Measurements from ENCODE around the gene ADARB1. TPM values are rescaled to one million over a fixed set of nuclear protein-coding genes. Genes with fewer than 3 reads are reported as not detected.
"Not testable (repeated sequence)": the region's sequence is repeated elsewhere in the genome, so short reads cannot be mapped to it uniquely, and the experiment has no call there.

ADARB1 gene
- total RNA-seq, 1 experiment from 2014 or later, result 12.1 TPM

- TF ChIP-seq CTCF (conservative IDR thresholded peaks at IDR 0.05) (no peak), EZH2 (IDR thresholded peaks at IDR 0.05; ENCODE audit: low read depth) (no peak)
These were observed 57.2 kb downstream of the ADARB1 start for GRCh38 chr21:45131537-45131999.

GRCh38 chr21:45132841-45133573 is 58.6 kb downstream of the ADARB1 start:
- Histone ChIP-seq H3K9me3 (ENCODE audit: insufficient read depth, low read depth) (no peaks in the 10 kb centered on the region), H3K4me2 (no peak overlapping the region), H3K4me1 (replicated peaks; ENCODE audit: insufficient read depth) (peaks cover 9% of the 10 kb centered on the region; the same call in 1 of the 2 replicates), H3K36me3 (ENCODE audit: low read depth) (no peaks in the 10 kb centered on the region), H3K27ac (no peak overlapping the region), H4K20me1 (ENCODE audit: insufficient read depth) (no peaks in the 10 kb centered on the region), H3K9me2 (ENCODE audit: insufficient read depth) (no peaks in the 10 kb centered on the region), H2AFZ (no peak overlapping the region), H3F3A (ENCODE audit: insufficient read depth, low read depth) (no peaks in the 10 kb centered on the region), H3K4me3 (no peak overlapping the region), H3K27me3 (ENCODE audit: insufficient read depth, low read depth) (no peaks in the 10 kb centered on the region), H3K79me2 (ENCODE audit: low read depth) (no peaks in the 10 kb centered on the region)
- CTCF ChIA-PET, result no interaction called here
- no peak for TF ChIP-seq EZH2 (IDR thresholded peaks at IDR 0.05; ENCODE audit: low read depth)
- no peak for TF ChIP-seq CTCF (conservative IDR thresholded peaks at IDR 0.05)
- no peak for DNase-seq
- BruUV-seq (replicated peaks), result no TSS peak
- intact Hi-C loops (cut with micrococcal nuclease; ENCODE audit: unreplicated experiment), result no loop called here
- POLR2A ChIA-PET (ENCODE audit: unreplicated experiment), result no interaction called here

More at GRCh38 chr21:45131537-45131999, 57.2 kb downstream of the ADARB1 start:
- Histone ChIP-seq H3K4me1 (replicated peaks; ENCODE audit: insufficient read depth) (peaks cover 9% of the 10 kb centered on the region; the same call in 1 of the 2 replicates), H3K4me3 (no peak overlapping the region), H3K4me2 (no peak overlapping the region), H3K27me3 (ENCODE audit: insufficient read depth, low read depth) (no peaks in the 10 kb centered on the region), H3K36me3 (ENCODE audit: low read depth) (no peaks in the 10 kb centered on the region), H4K20me1 (ENCODE audit: insufficient read depth) (no peaks in the 10 kb centered on the region), H3K27ac (no peak overlapping the region), H2AFZ (no peak overlapping the region), H3F3A (ENCODE audit: insufficient read depth, low read depth) (no peaks in the 10 kb centered on the region), H3K9me2 (ENCODE audit: insufficient read depth) (no peaks in the 10 kb centered on the region), H3K79me2 (ENCODE audit: low read depth) (no peaks in the 10 kb centered on the region), H3K9me3 (ENCODE audit: insufficient read depth, low read depth) (no peaks in the 10 kb centered on the region)
- intact Hi-C loops (cut with micrococcal nuclease; ENCODE audit: unreplicated experiment), result no loop called here
- ChIA-PET CTCF (no interaction called here), POLR2A (ENCODE audit: unreplicated experiment) (no interaction called here)
- BruUV-seq (replicated peaks), result no TSS peak
- DNase-seq, result no peak

GRCh38 chr21:45133574-45134278 is 59.3 kb downstream of the ADARB1 start:
- H4K20me1 ChIP-seq (ENCODE audit: insufficient read depth); H3K9me3 ChIP-seq (ENCODE audit: insufficient read depth, low read depth); H2AFZ ChIP-seq; H3F3A ChIP-seq (ENCODE audit: insufficient read depth, low read depth); H3K27me3 ChIP-seq (ENCODE audit: insufficient read depth, low read depth); H3K4me3 ChIP-seq; H3K9me2 ChIP-seq (ENCODE audit: insufficient read depth); CTCF ChIA-PET; H3K36me3 ChIP-seq (ENCODE audit: low read depth); H3K4me2 ChIP-seq; H3K79me2 ChIP-seq (ENCODE audit: low read depth); POLR2A ChIA-PET (ENCODE audit: unreplicated experiment); DNase-seq; H3K4me1 ChIP-seq (replicated peaks; ENCODE audit: insufficient read depth); intact Hi-C loops (cut with micrococcal nuclease; ENCODE audit: unreplicated experiment); BruUV-seq (replicated peaks); H3K27ac ChIP-seq: not testable (repeated sequence)
